Esophagus squamous epithelium (tissue), 4 donors: Measurements from ENCODE around the gene C20orf141.

Experiments used
- CTCF ChIP-seq, 6 experiments: fragments of 450-650 bp in 4 of 6; fragments of 200-600 bp in 2 of 6; sonication (generic) in 2 of 6; IDR thresholded peaks; one replicate each; pipeline ENCODE4 v1.5.1; 2016 to 2019; ENCODE audit warnings: antibody characterized with exemption in 6 of 6, mild to moderate bottlenecking in 4 of 6, moderate library complexity in 4 of 6
- POLR2A ChIP-seq, 4 donors: fragments of 450-650 bp; IDR thresholded peaks; one replicate each; pipeline ENCODE4 v1.6.1; 2017; ENCODE audit warnings: antibody characterized with exemption in 4 of 4, mild to moderate bottlenecking in 4 of 4, moderate library complexity in 3 of 4

- TF ChIP-seq CTCF (IDR thresholded peaks at IDR 0.05): no peak
- no peak for TF ChIP-seq POLR2A (IDR thresholded peaks at IDR 0.05)
Measured at GRCh38 chr20:2806351-2806701, 8.5 kb upstream of the C20orf141 start.
